Central memory CD8-positive, alpha-beta T cell (primary cell): ENCODE results near the gene RAB4A.

Experiments used
- ATAC-seq: fragments of 150-1000 bp; cut with Tn5 transposase; replicated peaks from 2 replicates; pipeline ENCODE4 v1.10.0; 2022; ENCODE audit warnings: mild to moderate bottlenecking, moderate FRiP score, moderate number of reproducible peaks; ENCODE audit not compliant: poor library complexity, severe bottlenecking; ENCODE audit errors: extremely low read depth
- DNase-seq, 2 donors: peaks; one replicate each; pipeline ENCODE4 v3.0.0; 2021; ENCODE audit warnings: low spot score in 2 of 2
- H3K27ac Mint-ChIP-seq: one replicate; pipeline ENCODE4 v1.8.0; 2022; ENCODE audit warnings: low read depth, mild to moderate bottlenecking, moderate library complexity, mixed read lengths
- H3K27me3 Mint-ChIP-seq: one replicate; pipeline ENCODE4 v1.8.0; 2022; ENCODE audit warnings: mixed read lengths
- H3K36me3 Mint-ChIP-seq: one replicate; pipeline ENCODE4 v1.8.0; 2022; ENCODE audit warnings: mild to moderate bottlenecking, moderate library complexity, mixed read lengths; ENCODE audit not compliant: insufficient read depth
- H3K4me1 Mint-ChIP-seq: one replicate; pipeline ENCODE4 v1.8.0; 2022; ENCODE audit warnings: mixed read lengths
- H3K4me3 Mint-ChIP-seq: one replicate; pipeline ENCODE4 v1.8.0; 2022; ENCODE audit warnings: mild to moderate bottlenecking, moderate library complexity, mixed read lengths
- H3K9me3 Mint-ChIP-seq: one replicate; pipeline ENCODE4 v1.8.0; 2022; ENCODE audit warnings: mixed read lengths

The RAB4A gene

DNA sequence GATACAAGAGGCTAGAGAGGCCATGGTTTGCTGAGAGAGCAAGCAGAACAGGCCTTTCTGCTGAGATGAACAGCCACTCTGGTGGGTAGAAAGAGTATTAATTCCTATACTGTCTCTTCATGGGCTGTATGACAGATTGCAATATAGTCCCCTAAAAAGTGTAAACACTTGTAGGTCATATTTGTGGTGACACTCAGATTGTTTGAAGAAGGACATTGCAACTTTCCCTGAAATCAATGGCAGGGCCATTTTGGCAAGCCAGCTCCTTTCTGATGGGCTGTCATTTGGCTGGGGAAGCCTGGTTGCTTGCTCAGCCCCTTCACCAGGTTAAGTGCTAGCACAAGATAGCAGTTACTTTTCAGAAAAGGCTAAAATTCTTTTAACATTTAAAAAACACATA lies 27.5 kb downstream of the RAB4A start:
- no peaks in the 10 kb centered on the region for H3K27me3 Mint-ChIP-seq
- no peak for ATAC-seq
- no peak for DNase-seq
- H3K4me1 Mint-ChIP-seq: peaks cover 5% of the 10 kb centered on the region
- no peak overlapping the region for H3K4me3 Mint-ChIP-seq
- peaks cover 24% of the 10 kb centered on the region for H3K36me3 Mint-ChIP-seq
- H3K27ac Mint-ChIP-seq: no peak overlapping the region
- no peaks in the 10 kb centered on the region for H3K9me3 Mint-ChIP-seq

DNA sequence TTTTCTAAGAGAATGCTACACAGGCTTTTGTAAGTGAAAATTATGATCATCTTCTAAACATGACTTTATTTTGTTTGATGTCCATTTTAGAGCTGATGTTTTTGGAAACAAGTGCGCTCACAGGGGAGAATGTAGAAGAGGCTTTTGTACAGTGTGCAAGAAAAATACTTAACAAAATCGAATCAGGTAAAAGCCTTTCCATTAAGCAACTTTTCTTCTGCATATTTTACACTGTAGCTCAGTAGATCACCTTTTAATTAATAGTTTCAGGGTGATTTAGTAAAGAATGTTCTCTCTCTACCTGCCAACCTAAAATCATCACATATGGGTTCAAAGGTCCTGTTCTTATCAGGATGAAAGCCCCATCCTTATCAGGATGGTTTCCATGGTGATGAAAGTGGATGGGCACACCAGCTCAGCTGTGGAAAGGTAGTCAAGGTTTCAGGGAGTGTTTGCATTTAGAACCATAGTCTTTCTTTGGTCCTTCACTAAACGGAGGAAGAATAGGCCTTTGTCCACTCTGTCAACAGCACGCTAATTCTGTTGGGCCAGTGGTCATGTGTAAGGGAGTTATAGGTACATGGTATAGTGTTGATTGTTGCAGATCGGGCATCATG lies 28.1 kb downstream of the RAB4A start:
- ATAC-seq (no peak), DNase-seq (no peak)
- H3K27me3 Mint-ChIP-seq: no peaks in the 10 kb centered on the region
- no peaks in the 10 kb centered on the region for H3K4me1 Mint-ChIP-seq
- peaks cover 25% of the 10 kb centered on the region for H3K36me3 Mint-ChIP-seq
- no peak overlapping the region for H3K27ac Mint-ChIP-seq
- no peak overlapping the region for H3K4me3 Mint-ChIP-seq
- no peaks in the 10 kb centered on the region for H3K9me3 Mint-ChIP-seq

DNA sequence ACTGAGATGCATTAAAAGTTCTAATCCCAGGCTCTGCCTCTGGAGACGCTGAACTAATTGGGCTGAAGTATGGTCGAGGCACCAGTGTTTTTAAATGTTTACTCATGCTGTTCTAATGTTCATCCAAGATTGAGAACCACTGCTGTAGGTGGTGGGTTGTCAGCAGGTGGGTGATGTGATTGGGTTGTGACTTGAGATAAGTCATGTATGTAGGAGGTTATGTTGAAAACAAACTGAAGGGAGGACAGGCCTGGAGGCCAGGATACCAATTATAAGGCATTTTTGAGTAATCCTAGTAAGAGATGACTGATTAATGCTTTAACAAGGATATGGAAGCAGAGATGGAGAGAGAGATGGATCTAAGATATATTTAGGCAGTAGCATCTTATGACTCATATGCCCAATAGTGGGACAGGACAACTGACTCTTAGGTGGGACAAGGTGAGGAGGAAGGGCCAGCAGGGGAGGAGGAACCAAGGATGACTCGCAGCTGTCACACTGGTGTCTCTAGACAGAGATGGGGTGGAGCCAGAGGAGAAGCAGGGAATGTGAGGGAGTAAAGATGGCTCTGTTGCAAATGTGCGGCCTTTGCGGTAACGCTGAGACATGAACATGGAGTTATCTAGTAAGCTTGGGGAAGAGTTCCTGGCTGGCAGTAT lies 29.3 kb downstream of the RAB4A start:
- no peak overlapping the region for H3K4me3 Mint-ChIP-seq
- no peaks in the 10 kb centered on the region for H3K27me3 Mint-ChIP-seq
- peaks cover 34% of the 10 kb centered on the region for H3K36me3 Mint-ChIP-seq
- ATAC-seq (no peak), DNase-seq (no peak)
- peak overlapping the region; percentile 5 for H3K27ac Mint-ChIP-seq
- H3K4me1 Mint-ChIP-seq: no peaks in the 10 kb centered on the region
- no peaks in the 10 kb centered on the region for H3K9me3 Mint-ChIP-seq

DNA sequence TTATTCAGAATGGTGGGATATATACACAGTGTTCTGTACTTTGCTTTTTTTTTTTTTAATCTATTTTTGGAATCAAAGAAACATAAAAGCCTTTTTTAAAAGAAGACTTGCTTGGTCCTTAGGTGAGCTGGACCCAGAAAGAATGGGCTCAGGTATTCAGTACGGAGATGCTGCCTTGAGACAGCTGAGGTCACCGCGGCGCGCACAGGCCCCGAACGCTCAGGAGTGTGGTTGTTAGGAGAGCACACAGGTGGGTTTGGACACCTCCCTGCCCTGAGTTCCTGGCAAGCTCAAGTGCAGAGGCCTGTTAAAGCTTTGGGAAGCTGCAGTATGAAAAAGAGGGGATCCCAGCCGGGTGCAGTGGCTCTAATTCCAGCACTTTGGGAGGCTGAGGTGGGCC lies 31.8 kb downstream of the RAB4A start:
- no peaks in the 10 kb centered on the region for H3K27me3 Mint-ChIP-seq
- no peaks in the 10 kb centered on the region for H3K9me3 Mint-ChIP-seq
- no peaks in the 10 kb centered on the region for H3K4me1 Mint-ChIP-seq
- no peak overlapping the region for H3K27ac Mint-ChIP-seq
- DNase-seq: no peak
- no peak overlapping the region for H3K4me3 Mint-ChIP-seq
- no peak for ATAC-seq
- H3K36me3 Mint-ChIP-seq: peaks cover 41% of the 10 kb centered on the region

DNA sequence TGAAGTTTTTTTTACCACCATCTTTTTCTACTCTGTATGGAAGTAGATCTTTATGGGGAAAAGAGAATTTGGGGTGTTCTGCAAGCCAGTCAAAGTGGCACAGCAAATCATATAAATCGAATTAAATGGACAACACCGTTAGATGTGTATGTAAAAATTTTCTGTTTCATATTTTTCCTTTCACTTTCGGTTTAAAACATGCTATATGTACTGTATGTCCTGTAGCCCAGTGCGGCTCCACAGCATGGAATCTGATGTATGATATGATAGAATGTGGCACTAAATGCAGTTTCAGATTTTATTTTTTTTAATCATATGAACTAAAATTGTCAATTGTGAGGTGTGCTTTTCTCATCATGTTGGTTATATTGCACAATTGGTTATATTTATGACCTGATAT lies 32.9 kb downstream of the RAB4A start:
- no peak overlapping the region for H3K4me3 Mint-ChIP-seq
- peaks cover 35% of the 10 kb centered on the region for H3K36me3 Mint-ChIP-seq
- DNase-seq: no peak
- no peaks in the 10 kb centered on the region for H3K9me3 Mint-ChIP-seq
- H3K27me3 Mint-ChIP-seq: no peaks in the 10 kb centered on the region
- H3K27ac Mint-ChIP-seq: no peak overlapping the region
- no peak for ATAC-seq
- peaks cover 4% of the 10 kb centered on the region for H3K4me1 Mint-ChIP-seq

DNA sequence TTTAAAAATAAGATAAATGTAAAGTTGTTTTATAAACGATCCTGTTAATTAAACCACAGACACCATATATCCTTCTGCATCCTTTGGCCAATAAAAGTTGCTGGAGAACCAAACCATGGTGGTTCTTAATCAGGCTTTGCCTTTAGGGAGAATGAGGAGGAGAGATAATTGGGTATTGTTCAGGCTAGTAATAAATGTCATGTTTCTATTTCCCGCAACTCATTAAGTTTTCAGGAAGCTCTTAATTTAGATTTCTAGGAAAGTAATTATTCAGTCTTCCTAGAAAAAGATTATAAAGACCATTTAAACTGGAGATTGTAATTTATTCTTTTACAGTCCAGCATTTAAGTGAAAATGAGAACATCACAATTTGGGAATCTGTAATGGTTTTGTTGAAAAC lies 34.5 kb downstream of the RAB4A start:
- DNase-seq (no peak), ATAC-seq (no peak)
- H3K27ac Mint-ChIP-seq: no peak overlapping the region
- no peaks in the 10 kb centered on the region for H3K27me3 Mint-ChIP-seq
- peaks cover 31% of the 10 kb centered on the region for H3K36me3 Mint-ChIP-seq
- no peaks in the 10 kb centered on the region for H3K9me3 Mint-ChIP-seq
- peaks cover 4% of the 10 kb centered on the region for H3K4me1 Mint-ChIP-seq
- H3K4me3 Mint-ChIP-seq: no peak overlapping the region

DNA sequence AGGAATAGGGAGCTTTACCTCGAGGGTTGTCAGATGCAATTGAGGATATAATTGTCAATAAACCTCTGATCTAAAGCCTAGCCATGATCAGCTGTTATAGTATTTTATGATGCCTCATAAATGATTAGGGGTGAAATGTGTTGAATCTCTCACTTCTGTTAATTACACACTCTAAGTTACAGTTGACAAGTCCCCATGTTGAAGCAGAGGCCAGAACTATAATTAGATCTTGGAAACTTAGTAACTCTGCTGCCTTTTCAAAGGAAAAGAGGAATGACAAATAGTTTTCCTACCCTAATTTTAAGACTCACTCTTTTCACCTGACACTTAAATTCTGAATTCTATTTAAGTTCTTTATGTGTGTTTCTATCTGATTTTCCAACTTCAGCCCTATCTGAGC lies 38.2 kb downstream of the RAB4A start:
- Mint-ChIP-seq H3K27ac (no peak overlapping the region), H3K4me1 (peaks cover 4% of the 10 kb centered on the region), H3K4me3 (no peak overlapping the region), H3K27me3 (no peaks in the 10 kb centered on the region), H3K9me3 (no peaks in the 10 kb centered on the region), H3K36me3 (peaks cover 33% of the 10 kb centered on the region)
- ATAC-seq (no peak), DNase-seq (no peak)

DNA sequence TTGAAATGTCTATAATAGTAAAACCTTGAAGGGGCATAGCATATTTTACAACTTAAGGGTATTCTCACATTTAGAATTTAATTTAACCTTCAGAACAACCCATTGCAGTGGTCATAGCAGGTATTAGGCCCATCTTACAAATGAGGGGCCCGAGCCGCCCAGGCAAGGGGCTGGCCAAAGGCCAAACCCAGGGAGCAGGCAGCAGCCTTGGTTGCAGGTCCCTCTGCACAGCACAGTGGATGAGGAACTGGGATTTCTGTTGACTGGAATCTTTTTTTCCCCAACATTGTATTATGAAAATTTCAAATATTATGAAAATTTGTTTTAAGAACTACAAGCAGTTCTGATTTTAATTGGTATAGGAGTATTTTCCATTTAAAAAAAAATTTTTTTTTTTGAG lies 38.8 kb downstream of the RAB4A start:
- Mint-ChIP-seq H3K4me3 (no peak overlapping the region), H3K9me3 (no peaks in the 10 kb centered on the region), H3K27ac (no peak overlapping the region), H3K27me3 (no peaks in the 10 kb centered on the region), H3K36me3 (peaks cover 27% of the 10 kb centered on the region), H3K4me1 (peaks cover 4% of the 10 kb centered on the region)
- DNase-seq: no peak
- ATAC-seq: no peak

DNA sequence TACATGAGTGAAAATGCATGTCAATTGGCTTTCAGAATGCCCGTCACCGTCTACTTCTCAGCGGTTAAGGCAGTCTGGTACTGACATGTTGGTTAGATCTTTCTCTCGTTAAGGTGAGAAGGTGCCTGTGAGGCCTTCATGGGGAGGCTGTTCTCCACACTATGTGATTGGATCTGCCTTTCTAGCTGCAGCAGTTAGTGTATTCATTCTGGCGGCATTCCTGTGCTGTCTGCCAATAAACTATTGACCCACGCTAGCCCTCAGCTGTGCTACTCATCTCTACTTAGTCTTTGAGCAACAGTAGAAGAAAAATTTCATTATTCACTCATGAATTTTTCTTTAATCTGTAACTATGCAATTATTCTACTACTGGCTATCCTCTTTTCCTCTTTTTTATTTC lies 39.9 kb downstream of the RAB4A start:
- H3K27ac Mint-ChIP-seq: no peak overlapping the region
- H3K36me3 Mint-ChIP-seq: peaks cover 24% of the 10 kb centered on the region
- H3K27me3 Mint-ChIP-seq: no peaks in the 10 kb centered on the region

DNA sequence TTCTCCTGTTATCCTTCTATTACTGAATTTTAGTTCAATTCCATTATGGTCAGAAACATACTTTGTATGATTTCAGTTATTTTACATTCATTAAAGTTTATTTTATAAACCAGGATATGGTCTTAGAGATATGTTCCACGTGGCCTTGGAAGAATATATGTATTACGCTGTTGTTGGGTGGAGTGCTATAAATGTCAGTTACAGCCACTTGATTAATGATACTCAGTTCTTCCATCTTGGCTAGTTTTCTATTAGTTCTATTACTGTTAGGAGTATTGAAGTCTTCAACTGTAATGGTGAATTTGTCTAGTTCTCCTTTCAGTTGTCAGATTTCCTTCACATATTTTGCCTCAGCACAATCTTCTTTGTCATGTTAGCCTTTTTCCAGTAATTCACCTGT lies 45.3 kb downstream of the RAB4A start:
- Mint-ChIP-seq H3K27me3 (no peaks in the 10 kb centered on the region), H3K9me3 (no peaks in the 10 kb centered on the region), H3K36me3 (peaks cover 18% of the 10 kb centered on the region), H3K4me3 (no peak overlapping the region), H3K27ac (no peak overlapping the region), H3K4me1 (no peaks in the 10 kb centered on the region)
- no peak for DNase-seq
- ATAC-seq: no peak

More for the DNA sequence above, 39.9 kb downstream of the RAB4A start:
- Mint-ChIP-seq H3K4me1 (peaks cover 4% of the 10 kb centered on the region), H3K9me3 (no peaks in the 10 kb centered on the region), H3K4me3 (no peak overlapping the region)
- ATAC-seq: no peak
- DNase-seq: no peak

DNA sequence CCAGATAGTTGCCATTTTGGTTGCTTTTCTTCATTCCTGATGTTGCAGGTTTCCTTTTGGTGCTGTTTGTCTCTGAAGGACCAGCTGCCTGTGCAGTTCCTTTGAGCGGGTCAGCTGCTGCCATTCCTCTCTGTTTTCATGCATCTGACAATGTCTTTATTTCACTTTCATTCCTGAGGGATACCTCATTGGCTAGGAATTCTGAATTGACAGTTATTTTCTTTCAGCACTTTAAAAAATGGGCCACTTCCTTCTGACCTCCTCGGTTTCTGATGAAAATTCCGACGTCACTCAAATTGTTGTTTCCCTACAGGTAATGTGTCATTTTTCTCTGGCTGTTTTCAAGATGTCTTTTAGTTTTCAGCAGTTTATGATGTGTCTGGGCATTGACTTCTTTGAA lies 47.1 kb downstream of the RAB4A start:
- H3K9me3 Mint-ChIP-seq: no peaks in the 10 kb centered on the region
- H3K36me3 Mint-ChIP-seq: peaks cover 12% of the 10 kb centered on the region
- no peak for ATAC-seq
- no peaks in the 10 kb centered on the region for H3K4me1 Mint-ChIP-seq
- DNase-seq: no peak
- no peak overlapping the region for H3K4me3 Mint-ChIP-seq
- H3K27me3 Mint-ChIP-seq: no peaks in the 10 kb centered on the region
- H3K27ac Mint-ChIP-seq: no peak overlapping the region

DNA sequence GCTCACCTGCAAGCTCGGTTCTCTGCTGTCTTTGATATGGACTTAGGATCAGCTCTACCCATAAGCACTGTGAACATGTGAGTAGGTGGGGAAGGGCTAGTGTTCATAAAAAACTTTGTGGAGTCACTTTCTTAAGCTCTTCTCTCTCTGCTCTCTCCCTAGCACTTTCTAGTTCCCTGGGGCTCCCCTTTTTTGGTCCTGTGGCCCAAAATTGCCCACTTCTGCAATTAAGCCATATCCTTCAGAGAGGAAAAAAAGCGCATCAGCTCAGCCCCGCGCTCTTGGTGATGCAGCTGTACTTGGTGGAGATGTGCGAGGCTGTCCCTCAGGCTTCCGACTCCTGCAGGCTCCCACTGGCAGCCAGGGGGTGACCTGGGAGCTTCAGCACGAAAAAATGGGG lies 48.6 kb downstream of the RAB4A start:
- ATAC-seq (no peak), DNase-seq (no peak)
- H3K27me3 Mint-ChIP-seq: no peaks in the 10 kb centered on the region
- no peaks in the 10 kb centered on the region for H3K4me1 Mint-ChIP-seq
- no peaks in the 10 kb centered on the region for H3K9me3 Mint-ChIP-seq
- peaks cover 16% of the 10 kb centered on the region for H3K36me3 Mint-ChIP-seq
- H3K27ac Mint-ChIP-seq: no peak overlapping the region
- no peak overlapping the region for H3K4me3 Mint-ChIP-seq

DNA sequence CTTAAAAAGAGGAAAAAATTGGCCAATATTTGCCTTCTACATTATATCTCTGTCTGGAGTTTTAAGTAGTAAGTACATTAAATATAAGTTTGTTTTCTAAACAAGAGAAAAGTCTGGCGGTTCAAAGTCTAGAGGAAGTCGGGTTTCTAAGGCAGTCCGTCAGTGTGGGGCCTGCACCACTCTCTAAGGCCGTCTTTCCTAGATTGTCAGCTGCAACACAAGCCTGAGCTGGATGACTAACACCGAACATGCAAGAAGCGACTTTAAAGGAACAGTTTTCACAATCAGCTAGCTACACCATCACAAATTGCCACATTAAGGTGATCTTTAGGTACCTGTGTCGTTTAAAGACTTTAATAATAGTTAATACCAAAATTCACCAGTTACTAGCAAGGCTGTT lies 52.3 kb downstream of the RAB4A start:
- Mint-ChIP-seq H3K4me3 (no peak overlapping the region), H3K27ac (no peak overlapping the region), H3K27me3 (no peaks in the 10 kb centered on the region), H3K36me3 (peaks cover 19% of the 10 kb centered on the region), H3K9me3 (no peaks in the 10 kb centered on the region), H3K4me1 (peaks cover 10% of the 10 kb centered on the region)
- DNase-seq (no peak), ATAC-seq (no peak)
